ENCODE results near the gene TMEM53. TPM values are rescaled to one million over a fixed set of nuclear protein-coding genes. Genes with fewer than 3 reads are reported as not detected.

The TMEM53 gene
- total and polyA plus RNA-seq, 2 donors (not counting 1 experiment from before 2014, with no cell fraction given), result 8.1 to 11.6 TPM

GRCh38 chr1:44718091-44718490, 43.8 kb upstream of the TMEM53 start:
- H3K27ac ChIP-seq (ENCODE audit: insufficient read depth, low read length), result no peak overlapping the region
- H3K36me3 ChIP-seq (ENCODE audit: control insufficient read depth, insufficient read depth, low read length), result no peaks in the 10 kb centered on the region
- H4K20me1 ChIP-seq (ENCODE audit: control insufficient read depth, extremely low read depth, insufficient read depth, low read length), result no peaks in the 10 kb centered on the region
- no peak overlapping the region for H3K4me3 ChIP-seq (replicated peaks in 1 of 4; ENCODE audit: control extremely low read depth in 1 of 4, insufficient read depth in 1 of 4, low read depth in 3 of 4, low read length in 4 of 4)
- TF ChIP-seq, protein P1, sequence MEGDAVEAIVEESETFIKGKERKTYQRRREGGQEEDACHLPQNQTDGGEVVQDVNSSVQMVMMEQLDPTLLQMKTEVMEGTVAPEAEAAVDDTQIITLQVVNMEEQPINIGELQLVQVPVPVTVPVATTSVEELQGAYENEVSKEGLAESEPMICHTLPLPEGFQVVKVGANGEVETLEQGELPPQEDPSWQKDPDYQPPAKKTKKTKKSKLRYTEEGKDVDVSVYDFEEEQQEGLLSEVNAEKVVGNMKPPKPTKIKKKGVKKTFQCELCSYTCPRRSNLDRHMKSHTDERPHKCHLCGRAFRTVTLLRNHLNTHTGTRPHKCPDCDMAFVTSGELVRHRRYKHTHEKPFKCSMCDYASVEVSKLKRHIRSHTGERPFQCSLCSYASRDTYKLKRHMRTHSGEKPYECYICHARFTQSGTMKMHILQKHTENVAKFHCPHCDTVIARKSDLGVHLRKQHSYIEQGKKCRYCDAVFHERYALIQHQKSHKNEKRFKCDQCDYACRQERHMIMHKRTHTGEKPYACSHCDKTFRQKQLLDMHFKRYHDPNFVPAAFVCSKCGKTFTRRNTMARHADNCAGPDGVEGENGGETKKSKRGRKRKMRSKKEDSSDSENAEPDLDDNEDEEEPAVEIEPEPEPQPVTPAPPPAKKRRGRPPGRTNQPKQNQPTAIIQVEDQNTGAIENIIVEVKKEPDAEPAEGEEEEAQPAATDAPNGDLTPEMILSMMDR (conservative IDR thresholded peaks at IDR 0.05 in 1 of 2, IDR thresholded peaks at IDR 0.05 in 1 of 2; ENCODE audit: low read depth in 1 of 2, low read length in 2 of 2), result no peak
- TF ChIP-seq EZH2 (IDR thresholded peaks at IDR 0.05; ENCODE audit: low read length, missing control alignments), result no peak
- H3K27me3 ChIP-seq (ENCODE audit: control insufficient read depth, insufficient read depth, low read length), result no peaks in the 10 kb centered on the region
- H3K9ac ChIP-seq (ENCODE audit: insufficient read depth, low read length), result no peak overlapping the region
- no peak for DNase-seq (ENCODE audit: low read depth in 2 of 2)
- no peaks in the 10 kb centered on the region for H3K79me2 ChIP-seq (ENCODE audit: control insufficient read depth, insufficient read depth, low read length)
- no peak overlapping the region for H2AFZ ChIP-seq (ENCODE audit: low read length)
- no peaks in the 10 kb centered on the region for H3K4me1 ChIP-seq (ENCODE audit: control insufficient read depth, extremely low read depth, insufficient read depth, low read length)
- H3K4me2 ChIP-seq (ENCODE audit: extremely low read depth, insufficient read depth, low read length), result no peak overlapping the region
- no peaks in the 10 kb centered on the region for H3K9me3 ChIP-seq (ENCODE audit: control insufficient read depth, insufficient read depth, low read depth, low read length)

- Histone ChIP-seq H3K27me3 (ENCODE audit: control insufficient read depth, insufficient read depth, low read length) (no peaks in the 10 kb centered on the region), H3K9ac (ENCODE audit: insufficient read depth, low read length) (no peak overlapping the region), H3K4me3 (replicated peaks in 1 of 4; ENCODE audit: control extremely low read depth in 1 of 4, insufficient read depth in 1 of 4, low read depth in 3 of 4, low read length in 4 of 4) (no peak overlapping the region), H3K4me2 (ENCODE audit: extremely low read depth, insufficient read depth, low read length) (no peak overlapping the region), H3K4me1 (ENCODE audit: control insufficient read depth, extremely low read depth, insufficient read depth, low read length) (no peaks in the 10 kb centered on the region), H3K79me2 (ENCODE audit: control insufficient read depth, insufficient read depth, low read length) (no peaks in the 10 kb centered on the region), H4K20me1 (ENCODE audit: control insufficient read depth, extremely low read depth, insufficient read depth, low read length) (no peaks in the 10 kb centered on the region), H3K36me3 (ENCODE audit: control insufficient read depth, insufficient read depth, low read length) (no peaks in the 10 kb centered on the region), H2AFZ (ENCODE audit: low read length) (no peak overlapping the region), H3K27ac (ENCODE audit: insufficient read depth, low read length) (no peak overlapping the region), H3K9me3 (ENCODE audit: control insufficient read depth, insufficient read depth, low read depth, low read length) (no peaks in the 10 kb centered on the region)
- peak in 1 of 2 donors; percentile 15 for DNase-seq (ENCODE audit: low read depth in 2 of 2)
- TF ChIP-seq, protein P1 (conservative IDR thresholded peaks at IDR 0.05 in 1 of 2, IDR thresholded peaks at IDR 0.05 in 1 of 2; ENCODE audit: low read depth in 1 of 2, low read length in 2 of 2), result no peak
- no peak for TF ChIP-seq EZH2 (IDR thresholded peaks at IDR 0.05; ENCODE audit: low read length, missing control alignments)
These were observed 43.4 kb upstream of the TMEM53 start for GRCh38 chr1:44717653-44718052.

- H2AFZ ChIP-seq (ENCODE audit: low read length), result no peak overlapping the region
- H3K36me3 ChIP-seq (ENCODE audit: control insufficient read depth, insufficient read depth, low read length), result no peaks in the 10 kb centered on the region
- no peaks in the 10 kb centered on the region for H3K27me3 ChIP-seq (ENCODE audit: control insufficient read depth, insufficient read depth, low read length)
- H3K4me2 ChIP-seq (ENCODE audit: extremely low read depth, insufficient read depth, low read length), result no peak overlapping the region
- H3K4me1 ChIP-seq (ENCODE audit: control insufficient read depth, extremely low read depth, insufficient read depth, low read length), result no peaks in the 10 kb centered on the region
- no peak overlapping the region for H3K9ac ChIP-seq (ENCODE audit: insufficient read depth, low read length)
- no peak for TF ChIP-seq EZH2 (IDR thresholded peaks at IDR 0.05; ENCODE audit: low read length, missing control alignments)
- TF ChIP-seq, protein P1 (conservative IDR thresholded peaks at IDR 0.05 in 1 of 2, IDR thresholded peaks at IDR 0.05 in 1 of 2; ENCODE audit: low read depth in 1 of 2, low read length in 2 of 2), result no peak
- DNase-seq (ENCODE audit: low read depth in 2 of 2), result no peak
- no peaks in the 10 kb centered on the region for H3K79me2 ChIP-seq (ENCODE audit: control insufficient read depth, insufficient read depth, low read length)
- no peaks in the 10 kb centered on the region for H3K9me3 ChIP-seq (ENCODE audit: control insufficient read depth, insufficient read depth, low read depth, low read length)
- H4K20me1 ChIP-seq (ENCODE audit: control insufficient read depth, extremely low read depth, insufficient read depth, low read length), result no peaks in the 10 kb centered on the region
- H3K27ac ChIP-seq (ENCODE audit: insufficient read depth, low read length), result no peak overlapping the region
- H3K4me3 ChIP-seq (replicated peaks in 1 of 4; ENCODE audit: control extremely low read depth in 1 of 4, insufficient read depth in 1 of 4, low read depth in 3 of 4, low read length in 4 of 4), result no peak overlapping the region
These were observed 42.9 kb upstream of the TMEM53 start for GRCh38 chr1:44717156-44717555.
